HepG2 (cell line): Measurements from ENCODE around the gene GALR2. TPM values are rescaled to one million over a fixed set of nuclear protein-coding genes. Genes with fewer than 3 reads are reported as not detected.
A peak's percentile ranks its signal among the peaks of the same experiment; 100 is the strongest.

Experiments used
- BRCA1 ChIP-seq: sonication (generic); formaldehyde crosslinking; IDR thresholded peaks from 2 replicates; pipeline ENCODE4 v1.4.0; 2020; ENCODE audit warnings: missing genetic modification reagents
- FOXK1 ChIP-seq: sonication (generic); formaldehyde crosslinking; IDR thresholded peaks from 2 replicates; pipeline ENCODE4 v1.4.0; 2020; ENCODE audit warnings: low read depth, missing genetic modification reagents, borderline replicate concordance
- FOXK2 ChIP-seq: fragments of 450-650 bp; IDR thresholded peaks from 2 replicates; pipeline ENCODE4 v1.6.1; 2016
- KLF15 ChIP-seq: sonication (generic); formaldehyde crosslinking; IDR thresholded peaks from 2 replicates; pipeline ENCODE4 v1.8.1; 2023; ENCODE audit warnings: borderline replicate concordance, mild to moderate bottlenecking, inconsistent platforms, missing genetic modification reagents, mixed read lengths
- NCOA1 ChIP-seq: sonication (generic); formaldehyde crosslinking; IDR thresholded peaks from 2 replicates; pipeline ENCODE4 v1.9.0; 2021; ENCODE audit warnings: missing genetic modification reagents
- TMF1 ChIP-seq: sonication (generic); formaldehyde crosslinking; IDR thresholded peaks from 2 replicates; pipeline ENCODE4 v1.8.1; 2022; ENCODE audit warnings: low read depth, missing genetic modification reagents
- ZMYM2 ChIP-seq: sonication (generic); formaldehyde crosslinking; IDR thresholded peaks from 2 replicates; pipeline ENCODE4 v1.8.0; 2022; ENCODE audit warnings: mild to moderate bottlenecking, missing genetic modification reagents
- ZNF367 ChIP-seq: sonication (generic); formaldehyde crosslinking; IDR thresholded peaks from 2 replicates; pipeline ENCODE4 v1.4.0; 2020; ENCODE audit warnings: missing genetic modification reagents, borderline replicate concordance
- ZNF543 ChIP-seq: sonication (generic); formaldehyde crosslinking; IDR thresholded peaks from 2 replicates; pipeline ENCODE4 v1.4.0; 2020; ENCODE audit warnings: mild to moderate bottlenecking, missing genetic modification reagents
- ZNF549 ChIP-seq: sonication (generic); formaldehyde crosslinking; IDR thresholded peaks from 2 replicates; pipeline ENCODE4 v1.5.0; 2020; ENCODE audit warnings: missing genetic modification reagents
- ZNF605 ChIP-seq: sonication (generic); formaldehyde crosslinking; IDR thresholded peaks from 2 replicates; pipeline ENCODE4 v1.8.0; 2022; ENCODE audit warnings: mild to moderate bottlenecking, missing genetic modification reagents
- polyA plus RNA-seq, 8 experiments: library from polyadenylated mRNA; depleted of rRNA in 3 of 8; stranded (reverse) in 7 of 8; unstranded in 1 of 8; fragments of >200 nt; fragmentation: Illumina TruSeq in 4 of 8; extraction: Trizol in 4 of 8; gene quantifications; 2 replicates each; pipeline versions ENCODE4 v1.2.1 to v1.2.3, GENCODE V29; 2011 to 2016; ENCODE audit warnings: low read depth in 4 of 8, missing spikeins in 1 of 8, mixed read lengths in 1 of 8; ENCODE audit not compliant: insufficient read depth in 1 of 8
- total RNA-seq, 5 experiments: library from RNA; depleted of rRNA; stranded (reverse); fragments of >200 nt; fragmentation: Illumina TruSeq; extraction: Trizol; gene quantifications; 2 replicates each; pipeline ENCODE4 v1.2.3, GENCODE V29; 2016; ENCODE audit warnings: low read depth in 1 of 5
- TF ChIP-seq, protein P1 (sequence below): sonication (generic); formaldehyde crosslinking; conservative IDR thresholded peaks from 2 replicates; pipeline ENCODE4 v1.4.0; 2020; ENCODE audit warnings: missing genetic modification reagents
- TF ChIP-seq, protein P2 (sequence below): sonication (generic); formaldehyde crosslinking; IDR thresholded peaks from 2 replicates; pipeline ENCODE4 v1.5.1; 2020; ENCODE audit warnings: mild to moderate bottlenecking, missing genetic modification reagents, borderline replicate concordance

Gene GALR2
- total and polyA plus RNA-seq, 2 of the 13 experiments (the other 11 are each of a cell fraction or from before 2014, with no cell fraction given): 0.48 to 0.58 TPM

DNA sequence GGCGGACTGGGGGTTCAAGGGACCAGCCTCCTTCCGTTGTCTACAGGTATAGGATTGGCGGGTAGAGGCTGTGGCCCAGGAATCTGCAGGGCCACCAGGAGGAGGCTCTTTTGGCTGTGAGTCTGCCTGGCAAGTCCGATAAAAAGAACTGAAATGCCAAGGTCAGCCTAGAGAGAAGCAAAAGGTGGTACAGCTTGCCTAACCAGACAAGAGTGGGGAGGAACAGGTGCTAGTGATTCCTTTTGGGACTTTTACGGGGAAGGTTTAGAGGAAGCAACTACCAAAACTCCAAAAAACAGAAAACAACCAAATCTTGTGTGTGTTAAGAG, 41.8 kb upstream of the GALR2 start (continued):
- no peak for TF ChIP-seq TMF1
- TF ChIP-seq ZNF605 (CRISPR knock-in tag): peak; percentile 36; the same call in 1 of the 2 replicates
- no peak for TF ChIP-seq ZNF543 (CRISPR knock-in tag)
- TF ChIP-seq ZNF549 (CRISPR knock-in tag): no peak
- TF ChIP-seq, protein P1, sequence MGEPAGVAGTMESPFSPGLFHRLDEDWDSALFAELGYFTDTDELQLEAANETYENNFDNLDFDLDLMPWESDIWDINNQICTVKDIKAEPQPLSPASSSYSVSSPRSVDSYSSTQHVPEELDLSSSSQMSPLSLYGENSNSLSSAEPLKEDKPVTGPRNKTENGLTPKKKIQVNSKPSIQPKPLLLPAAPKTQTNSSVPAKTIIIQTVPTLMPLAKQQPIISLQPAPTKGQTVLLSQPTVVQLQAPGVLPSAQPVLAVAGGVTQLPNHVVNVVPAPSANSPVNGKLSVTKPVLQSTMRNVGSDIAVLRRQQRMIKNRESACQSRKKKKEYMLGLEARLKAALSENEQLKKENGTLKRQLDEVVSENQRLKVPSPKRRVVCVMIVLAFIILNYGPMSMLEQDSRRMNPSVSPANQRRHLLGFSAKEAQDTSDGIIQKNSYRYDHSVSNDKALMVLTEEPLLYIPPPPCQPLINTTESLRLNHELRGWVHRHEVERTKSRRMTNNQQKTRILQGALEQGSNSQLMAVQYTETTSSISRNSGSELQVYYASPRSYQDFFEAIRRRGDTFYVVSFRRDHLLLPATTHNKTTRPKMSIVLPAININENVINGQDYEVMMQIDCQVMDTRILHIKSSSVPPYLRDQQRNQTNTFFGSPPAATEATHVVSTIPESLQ (CRISPR knock-in tag): 0 out of 2 replicates have a peak, but pooled peaks have one; percentile 12
- no peak for TF ChIP-seq FOXK1 (CRISPR knock-in tag)
- TF ChIP-seq NCOA1 (CRISPR knock-in tag): no peak
- TF ChIP-seq ZMYM2 (CRISPR knock-in tag): 0 out of 2 replicates have a peak, but pooled peaks have one; percentile 49
- TF ChIP-seq, protein P2, sequence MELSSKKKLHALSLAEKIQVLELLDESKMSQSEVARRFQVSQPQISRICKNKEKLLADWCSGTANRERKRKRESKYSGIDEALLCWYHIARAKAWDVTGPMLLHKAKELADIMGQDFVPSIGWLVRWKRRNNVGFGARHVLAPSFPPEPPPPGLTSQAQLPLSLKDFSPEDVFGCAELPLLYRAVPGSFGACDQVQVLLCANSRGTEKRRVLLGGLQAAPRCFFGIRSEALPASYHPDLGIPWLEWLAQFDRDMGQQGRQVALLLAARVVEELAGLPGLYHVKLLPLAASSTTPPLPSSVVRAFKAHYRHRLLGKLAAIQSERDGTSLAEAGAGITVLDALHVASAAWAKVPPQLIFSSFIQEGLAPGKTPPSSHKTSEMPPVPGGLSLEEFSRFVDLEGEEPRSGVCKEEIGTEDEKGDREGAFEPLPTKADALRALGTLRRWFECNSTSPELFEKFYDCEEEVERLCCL: no peak
- TF ChIP-seq ZNF367 (CRISPR knock-in tag): no peak
- TF ChIP-seq KLF15 (CRISPR knock-in tag): no peak; the same call in 1 of the 2 replicates
- TF ChIP-seq BRCA1 (CRISPR knock-in tag): no peak
- TF ChIP-seq FOXK2: no peak
